Osteocyte (in vitro differentiated cells): Measurements from ENCODE around the gene SH3PXD2A. TPM values are rescaled to one million over a fixed set of nuclear protein-coding genes. Genes with fewer than 3 reads are reported as not detected.

Source experiments
- DNase-seq: peaks from one replicate; pipeline ENCODE4 v3.0.0; 2021; ENCODE audit warnings: mixed read lengths; ENCODE audit not compliant: unreplicated experiment; ENCODE audit errors: extremely low spot score
- H3K27ac Mint-ChIP-seq: one replicate; pipeline ENCODE4 v1.8.0; 2021; ENCODE audit warnings: mild to moderate bottlenecking, mixed read lengths; ENCODE audit not compliant: unreplicated experiment
- H3K27me3 Mint-ChIP-seq: one replicate; pipeline ENCODE4 v1.8.0; 2021; ENCODE audit warnings: mixed read lengths; ENCODE audit not compliant: unreplicated experiment
- H3K36me3 Mint-ChIP-seq: one replicate; pipeline ENCODE4 v1.8.0; 2021; ENCODE audit warnings: mixed read lengths; ENCODE audit not compliant: unreplicated experiment
- H3K4me1 Mint-ChIP-seq: one replicate; pipeline ENCODE4 v1.8.0; 2021; ENCODE audit warnings: mixed read lengths; ENCODE audit not compliant: unreplicated experiment
- H3K4me3 Mint-ChIP-seq: one replicate; pipeline ENCODE4 v1.8.0; 2021; ENCODE audit warnings: mild to moderate bottlenecking, moderate library complexity, mixed read lengths; ENCODE audit not compliant: unreplicated experiment
- H3K9me3 Mint-ChIP-seq: one replicate; pipeline ENCODE4 v1.8.0; 2021; ENCODE audit warnings: mixed read lengths; ENCODE audit not compliant: unreplicated experiment
- total RNA-seq: library from RNA; stranded (reverse); gene quantifications from 2 replicates; pipeline ENCODE4 v1.2.1, GENCODE V29; 2021
- TF ChIP-seq, protein P1 (sequence below): fragments of 200-600 bp; sonication (generic); IDR thresholded peaks from 2 replicates; pipeline ENCODE4 v1.5.0; 2021; ENCODE audit warnings: antibody characterized with exemption, mild to moderate bottlenecking, moderate library complexity

The SH3PXD2A gene
- total RNA-seq, 1 donor from 2014 or later = 43.0 TPM

DNA sequence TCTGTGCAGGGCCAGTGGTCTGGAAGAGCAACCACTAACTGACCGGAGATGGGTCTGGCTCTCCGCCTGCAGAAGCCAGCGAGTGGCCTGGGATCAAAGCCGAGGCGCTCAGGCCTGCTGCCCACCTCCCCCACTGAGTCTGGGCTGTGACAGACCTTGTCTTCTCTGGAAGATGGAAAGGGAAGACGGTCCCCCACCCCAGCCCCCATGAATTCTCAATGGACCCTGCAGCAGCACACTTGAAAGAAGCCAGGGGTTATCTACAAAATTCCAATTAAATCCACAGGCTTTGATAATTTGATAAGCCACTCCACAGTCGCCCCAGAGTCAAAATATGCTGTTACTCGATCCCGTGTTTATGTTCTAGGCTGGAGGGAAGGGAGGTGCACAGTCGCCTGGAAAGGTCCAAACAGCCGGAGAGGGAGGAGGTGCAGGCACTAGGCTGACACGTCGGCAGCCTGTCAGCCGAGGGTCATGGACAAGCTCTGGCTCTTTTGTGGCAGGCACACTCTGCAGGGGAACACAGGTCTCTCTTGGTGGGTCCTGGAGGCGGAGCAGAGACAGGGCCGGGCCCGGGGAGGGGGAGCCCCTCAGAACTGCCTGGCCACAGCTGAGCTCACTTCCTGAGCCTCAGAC is 134.9 kb downstream of the SH3PXD2A start:
- no peak overlapping the region for H3K27ac Mint-ChIP-seq
- H3K4me3 Mint-ChIP-seq = no peak overlapping the region
- no peaks in the 10 kb centered on the region for H3K9me3 Mint-ChIP-seq
- H3K27me3 Mint-ChIP-seq = peaks cover 2% of the 10 kb centered on the region
- TF ChIP-seq, protein P1, sequence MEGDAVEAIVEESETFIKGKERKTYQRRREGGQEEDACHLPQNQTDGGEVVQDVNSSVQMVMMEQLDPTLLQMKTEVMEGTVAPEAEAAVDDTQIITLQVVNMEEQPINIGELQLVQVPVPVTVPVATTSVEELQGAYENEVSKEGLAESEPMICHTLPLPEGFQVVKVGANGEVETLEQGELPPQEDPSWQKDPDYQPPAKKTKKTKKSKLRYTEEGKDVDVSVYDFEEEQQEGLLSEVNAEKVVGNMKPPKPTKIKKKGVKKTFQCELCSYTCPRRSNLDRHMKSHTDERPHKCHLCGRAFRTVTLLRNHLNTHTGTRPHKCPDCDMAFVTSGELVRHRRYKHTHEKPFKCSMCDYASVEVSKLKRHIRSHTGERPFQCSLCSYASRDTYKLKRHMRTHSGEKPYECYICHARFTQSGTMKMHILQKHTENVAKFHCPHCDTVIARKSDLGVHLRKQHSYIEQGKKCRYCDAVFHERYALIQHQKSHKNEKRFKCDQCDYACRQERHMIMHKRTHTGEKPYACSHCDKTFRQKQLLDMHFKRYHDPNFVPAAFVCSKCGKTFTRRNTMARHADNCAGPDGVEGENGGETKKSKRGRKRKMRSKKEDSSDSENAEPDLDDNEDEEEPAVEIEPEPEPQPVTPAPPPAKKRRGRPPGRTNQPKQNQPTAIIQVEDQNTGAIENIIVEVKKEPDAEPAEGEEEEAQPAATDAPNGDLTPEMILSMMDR = no peak
- no peak for DNase-seq
- no peaks in the 10 kb centered on the region for H3K36me3 Mint-ChIP-seq
- peaks cover 7% of the 10 kb centered on the region for H3K4me1 Mint-ChIP-seq

DNA sequence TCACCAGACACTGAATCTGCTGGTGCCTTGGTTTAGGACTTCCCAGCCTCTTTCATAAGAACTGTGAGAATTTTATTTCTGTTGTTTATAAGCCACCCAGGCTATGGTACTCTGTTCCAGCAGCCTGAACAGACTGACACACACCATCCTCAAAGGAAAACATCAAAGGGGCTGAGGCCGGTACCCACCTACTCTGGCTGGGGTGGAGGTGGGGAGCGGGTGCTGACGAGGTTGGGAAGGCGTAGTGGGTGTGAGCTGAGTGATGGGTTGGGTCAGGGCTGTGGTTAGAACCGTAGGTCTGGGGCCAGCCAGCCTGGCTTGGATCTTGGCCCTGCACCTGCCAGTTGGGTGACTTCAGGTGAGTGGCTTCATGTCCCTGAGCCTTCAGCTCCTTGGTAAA is 136.3 kb downstream of the SH3PXD2A start:
- H3K27me3 Mint-ChIP-seq = no peaks in the 10 kb centered on the region
- no peaks in the 10 kb centered on the region for H3K36me3 Mint-ChIP-seq
- DNase-seq = no peak

DNA sequence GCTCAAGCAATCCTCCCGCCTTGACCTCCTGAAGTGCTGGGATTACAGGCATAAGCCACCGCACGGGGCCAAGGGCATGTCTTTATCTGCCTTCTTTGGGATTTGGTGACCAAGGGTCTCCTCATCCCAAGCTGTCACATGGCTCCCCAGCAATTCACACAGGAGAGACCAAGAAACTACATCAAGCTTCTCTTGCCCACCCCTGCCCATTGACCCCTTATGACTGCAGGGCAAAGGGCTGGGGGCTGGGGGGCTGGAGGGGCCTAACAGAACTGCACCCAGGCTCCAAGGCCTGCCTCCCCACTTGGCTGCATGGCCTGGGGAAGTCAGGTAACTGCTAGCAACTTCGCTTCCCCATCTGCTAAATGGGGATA is 137.1 kb downstream of the SH3PXD2A start:
- H3K9me3 Mint-ChIP-seq = no peaks in the 10 kb centered on the region
- no peak overlapping the region for H3K4me3 Mint-ChIP-seq
- peaks cover 7% of the 10 kb centered on the region for H3K4me1 Mint-ChIP-seq
- no peaks in the 10 kb centered on the region for H3K36me3 Mint-ChIP-seq
- H3K27me3 Mint-ChIP-seq = no peaks in the 10 kb centered on the region
- DNase-seq = no peak
- TF ChIP-seq, protein P1 = no peak
- H3K27ac Mint-ChIP-seq = no peak overlapping the region

More for the DNA sequence above, 136.3 kb downstream of the SH3PXD2A start:
- Mint-ChIP-seq H3K4me1 (peaks cover 7% of the 10 kb centered on the region), H3K4me3 (no peak overlapping the region), H3K9me3 (no peaks in the 10 kb centered on the region), H3K27ac (no peak overlapping the region)
- TF ChIP-seq, protein P1 = no peak

DNA sequence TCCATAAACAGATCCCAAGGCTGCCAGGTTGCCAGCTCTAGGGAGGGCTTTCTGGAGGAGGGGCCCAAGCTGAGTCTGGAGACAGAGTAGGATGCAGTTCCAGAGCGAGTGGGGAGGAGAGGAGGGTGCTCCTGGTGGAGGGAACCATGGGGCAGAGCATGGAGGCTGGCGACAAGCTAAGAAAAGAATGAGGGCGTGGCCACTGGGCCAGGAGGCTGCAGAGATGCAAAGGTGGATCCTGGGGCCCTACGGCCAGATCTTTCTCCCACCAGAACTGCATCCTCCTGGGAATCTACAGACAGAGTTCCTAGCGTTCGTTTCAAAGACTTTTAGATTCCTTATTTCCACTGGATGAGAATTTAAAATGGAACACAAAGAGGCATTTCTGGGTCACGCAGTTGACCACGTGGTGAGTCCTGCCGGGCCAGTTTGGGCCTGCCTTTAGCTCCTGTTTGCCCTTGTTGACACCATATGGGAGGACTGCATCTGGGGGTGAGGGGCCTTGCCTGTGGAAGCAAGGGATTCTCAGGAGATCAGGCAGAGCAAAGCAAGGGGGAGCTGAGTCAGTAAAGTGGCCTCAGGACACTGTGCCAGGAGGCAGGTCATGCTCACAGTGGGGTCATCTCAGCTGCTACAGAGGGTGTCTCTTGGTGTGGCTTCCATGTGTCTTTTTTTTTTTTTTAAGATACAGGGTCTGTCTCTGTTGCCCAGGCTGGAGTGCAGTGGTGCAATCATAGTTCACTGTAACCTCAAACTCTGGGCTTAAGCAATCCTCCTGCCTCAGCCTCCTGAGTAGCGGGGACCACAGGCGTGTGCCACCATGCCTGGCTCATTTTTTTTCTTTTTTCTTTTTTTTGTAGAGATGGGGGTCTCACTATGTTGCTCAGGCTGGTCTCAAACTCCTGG is 137.8 kb downstream of the SH3PXD2A start:
- H3K4me1 Mint-ChIP-seq = peaks cover 7% of the 10 kb centered on the region
- no peak overlapping the region for H3K27ac Mint-ChIP-seq
- no peaks in the 10 kb centered on the region for H3K9me3 Mint-ChIP-seq
- H3K4me3 Mint-ChIP-seq = no peak overlapping the region
- TF ChIP-seq, protein P1 = no peak
- no peaks in the 10 kb centered on the region for H3K36me3 Mint-ChIP-seq
- no peak for DNase-seq
- H3K27me3 Mint-ChIP-seq = no peaks in the 10 kb centered on the region
